Ovary (tissue), 9 donors: Measurements from ENCODE around the gene KIF26B. TPM values are rescaled to one million over a fixed set of nuclear protein-coding genes. Genes with fewer than 3 reads are reported as not detected.

Experiments
- DNase-seq, 5 donors: peaks; one replicate each; pipeline ENCODE4 v3.0.0-alpha.2; 2019 to 2020
- H3K27ac ChIP-seq, 2 donors: fragments of 200-600 bp; one replicate each; pipeline versions ENCODE4 v1.5.1 to v1.8.0; 2019 to 2022
- H3K27me3 ChIP-seq: fragments of 200-600 bp; one replicate; pipeline ENCODE4 v1.8.0; 2022
- H3K36me3 ChIP-seq: fragments of 200-600 bp; sonication (generic); one replicate; pipeline ENCODE4 v1.5.1; 2019
- H3K4me1 ChIP-seq: one replicate; pipeline ENCODE4 v1.8.1; 2013; ENCODE audit warnings: mild to moderate bottlenecking, moderate library complexity; ENCODE audit not compliant: insufficient read depth
- H3K4me3 ChIP-seq: fragments of 200-600 bp; sonication (generic); one replicate; pipeline ENCODE4 v1.5.1; 2017
- H3K9me3 ChIP-seq, 2 donors: fragments of 200-600 bp in 1 of 2; sonication (generic) in 1 of 2; one replicate each; pipeline versions ENCODE4 v1.5.1 to v1.8.1; 2013 to 2019; ENCODE audit warnings: mild to moderate bottlenecking in 1 of 2, moderate library complexity in 1 of 2
- CTCF ChIP-seq, 3 donors: fragments of 450-650 bp in 2 of 3; fragments of 200-600 bp in 1 of 3; IDR thresholded peaks; one replicate each; pipeline versions ENCODE4 v1.5.1 to v1.8.0; 2016 to 2022; ENCODE audit warnings: antibody characterized with exemption in 3 of 3, mild to moderate bottlenecking in 1 of 3
- EP300 ChIP-seq: sonication (generic); formaldehyde crosslinking; IDR thresholded peaks from one replicate; pipeline ENCODE4 v1.6.1; 2017; ENCODE audit warnings: antibody characterized with exemption
- POLR2A ChIP-seq: fragments of 450-650 bp; IDR thresholded peaks from one replicate; pipeline ENCODE4 v1.6.1; 2017; ENCODE audit warnings: antibody characterized with exemption, mild to moderate bottlenecking, moderate library complexity
- WGBS, 3 donors: extraction: QIAGEN DNeasy Blood & Tissue Kit in 1 of 3; methylation state at CpG; one replicate each; pipeline versions ENCODE4 v1.1.5 to v1.1.7; 2013 to 2017; 5-methylcytosine and 5-hydroxymethylcytosine counted together
- intact Hi-C, 4 donors: fragments of 100-400 bp; cut with DNase I; formaldehyde crosslinking; loops; one replicate each; pipeline versions ENCODE4 v1.11.0 to v1.15.1; 2022 to 2023
- polyA plus RNA-seq, 2 donors: library from polyadenylated mRNA; stranded (reverse); fragments of 200-250 nt in 1 of 2; fragments of 350-450 nt in 1 of 2; fragmentation: Illumina TruSeq in 1 of 2; extraction: RNeasy Lipid Tissue Mini Kit (QIAGEN cat#74804) in 1 of 2; gene quantifications; one replicate each; pipeline ENCODE4 v1.2.3, GENCODE V29; 2013 to 2014
- total RNA-seq, 7 donors: library from RNA; depleted of rRNA in 2 of 7; stranded (reverse); fragments of >200 nt in 2 of 7; fragmentation: NEBNext Ultra II Directional in 3 of 7; extraction: Animal tissue kit (Norgen Biotek cat#: 25700) in 3 of 7; gene quantifications; one replicate each; pipeline versions ENCODE4 v1.1.0 to v1.2.4, GENCODE V29; 2016 to 2023
- donor health status: DM: no; HTN: no; CAD: no; lungs with moderate emphysema.
- donor health status: DM: no; HTN: no; CAD: no.
- donor health status: Bipolar disorder and iron deficiency.
- donor health status: DM: yes; HTN: yes; CAD: no.
- donor health status: DM: no; HTN: no; CAD: no.
- donor health status: DM: yes; HTN: yes; CAD: no.

The KIF26B gene
- total and polyA plus RNA-seq, 9 donors, result 0.28 to 4.0 (median 0.54) TPM

GRCh38 chr1:245366886-245367285 lies 212.1 kb downstream of the KIF26B start:
- H3K9me3 ChIP-seq, result no peaks in the 10 kb centered on the region
- TF ChIP-seq POLR2A (no peak), CTCF (IDR thresholded peaks at IDR 0.05) (no peak), EP300 (no peak)

GRCh38 chr1:245370175-245370825 lies 215.5 kb downstream of the KIF26B start:
- H3K27ac ChIP-seq, result no peak overlapping the region
- TF ChIP-seq CTCF (IDR thresholded peaks at IDR 0.05) (no peak), EP300 (no peak), POLR2A (no peak)
- H3K4me3 ChIP-seq, result no peak overlapping the region
- WGBS, 3 donors, result 90 to 92% (median 90%) methylated on average over 15 of the region's 15 CpGs
- no peaks in the 10 kb centered on the region for H3K27me3 ChIP-seq
- intact Hi-C loops, result no loop called here
- no peaks in the 10 kb centered on the region for H3K36me3 ChIP-seq
- no peaks in the 10 kb centered on the region for H3K9me3 ChIP-seq
- no peaks in the 10 kb centered on the region for H3K4me1 ChIP-seq
- no peak for DNase-seq

More at GRCh38 chr1:245366886-245367285, 212.1 kb downstream of the KIF26B start:
- no peak for DNase-seq
- intact Hi-C loops, result no loop called here
- 96 to 97% (median 97%) methylated on average over 18 to 19 of the region's 19 CpGs for WGBS, 3 donors
- H3K4me1 ChIP-seq, result no peaks in the 10 kb centered on the region
- no peak overlapping the region for H3K27ac ChIP-seq
- no peaks in the 10 kb centered on the region for H3K36me3 ChIP-seq
- no peak overlapping the region for H3K4me3 ChIP-seq
- no peaks in the 10 kb centered on the region for H3K27me3 ChIP-seq

DNA sequence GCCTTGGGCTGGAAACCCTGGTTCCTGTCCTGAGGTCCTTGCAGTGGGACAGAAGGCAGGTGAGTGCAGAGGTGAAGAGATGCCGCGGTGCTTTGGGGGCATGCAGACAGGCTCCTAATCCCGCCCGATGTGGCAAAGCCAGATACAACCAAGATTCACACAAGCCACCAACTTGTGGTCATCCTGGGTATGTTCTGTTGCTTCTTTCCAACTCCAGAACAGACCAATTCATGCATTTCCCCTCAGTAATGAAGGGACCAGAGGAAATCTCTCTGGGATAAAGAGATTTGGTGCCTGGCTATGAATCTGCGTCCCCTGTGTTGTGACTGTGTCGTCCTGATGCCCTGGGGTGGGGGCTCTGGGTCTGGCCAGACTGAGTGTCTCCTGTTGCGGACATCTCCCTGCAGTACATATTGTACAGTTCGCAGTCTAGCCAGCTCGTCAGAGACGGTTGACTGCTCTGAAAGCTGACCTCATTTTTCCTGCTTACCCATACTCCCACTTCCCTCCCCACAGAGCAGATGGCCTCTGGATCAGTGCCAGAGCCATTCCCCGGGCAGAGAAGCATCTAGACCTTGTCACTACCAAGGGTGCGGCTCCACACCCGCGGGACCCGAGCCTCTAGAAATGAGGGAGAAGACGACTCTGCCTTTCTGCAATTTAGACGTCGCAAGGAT lies 216.3 kb downstream of the KIF26B start:
- WGBS, 3 donors, result 72 to 78% (median 72%) methylated on average over 18 of the region's 18 CpGs
- H3K27ac ChIP-seq, result no peak overlapping the region
- DNase-seq, result peak in 1 of 5 donors; percentile 25
- no peaks in the 10 kb centered on the region for H3K36me3 ChIP-seq
- H3K4me1 ChIP-seq, result no peaks in the 10 kb centered on the region
- no peak for TF ChIP-seq EP300
- no peak for TF ChIP-seq CTCF (IDR thresholded peaks at IDR 0.05)
- TF ChIP-seq POLR2A, result no peak
- intact Hi-C loops, result no loop called here
- H3K27me3 ChIP-seq, result no peaks in the 10 kb centered on the region
- H3K9me3 ChIP-seq, result no peaks in the 10 kb centered on the region
- no peak overlapping the region for H3K4me3 ChIP-seq

- Histone ChIP-seq H3K9me3 (no peaks in the 10 kb centered on the region), H3K27me3 (no peaks in the 10 kb centered on the region), H3K27ac (no peak overlapping the region), H3K4me3 (no peak overlapping the region), H3K4me1 (no peaks in the 10 kb centered on the region), H3K36me3 (no peaks in the 10 kb centered on the region)
- TF ChIP-seq CTCF (IDR thresholded peaks at IDR 0.05) (no peak), POLR2A (no peak), EP300 (no peak)
- WGBS, 3 donors, result 88 to 95% (median 92%) methylated on average over 4 of the region's 4 CpGs
- intact Hi-C loops, result no loop called here
- DNase-seq, result no peak
These were observed 218.3 kb downstream of the KIF26B start for GRCh38 chr1:245373131-245373530.
